ENCODE measurements around the gene KCND3. TPM values are rescaled to one million over a fixed set of nuclear protein-coding genes. Genes with fewer than 3 reads are reported as not detected.

The KCND3 gene
- polyA plus RNA-seq, 1 donor (not counting 4 experiments of a cell fraction or from before 2014, with no cell fraction given) = 0.21 TPM

DNA sequence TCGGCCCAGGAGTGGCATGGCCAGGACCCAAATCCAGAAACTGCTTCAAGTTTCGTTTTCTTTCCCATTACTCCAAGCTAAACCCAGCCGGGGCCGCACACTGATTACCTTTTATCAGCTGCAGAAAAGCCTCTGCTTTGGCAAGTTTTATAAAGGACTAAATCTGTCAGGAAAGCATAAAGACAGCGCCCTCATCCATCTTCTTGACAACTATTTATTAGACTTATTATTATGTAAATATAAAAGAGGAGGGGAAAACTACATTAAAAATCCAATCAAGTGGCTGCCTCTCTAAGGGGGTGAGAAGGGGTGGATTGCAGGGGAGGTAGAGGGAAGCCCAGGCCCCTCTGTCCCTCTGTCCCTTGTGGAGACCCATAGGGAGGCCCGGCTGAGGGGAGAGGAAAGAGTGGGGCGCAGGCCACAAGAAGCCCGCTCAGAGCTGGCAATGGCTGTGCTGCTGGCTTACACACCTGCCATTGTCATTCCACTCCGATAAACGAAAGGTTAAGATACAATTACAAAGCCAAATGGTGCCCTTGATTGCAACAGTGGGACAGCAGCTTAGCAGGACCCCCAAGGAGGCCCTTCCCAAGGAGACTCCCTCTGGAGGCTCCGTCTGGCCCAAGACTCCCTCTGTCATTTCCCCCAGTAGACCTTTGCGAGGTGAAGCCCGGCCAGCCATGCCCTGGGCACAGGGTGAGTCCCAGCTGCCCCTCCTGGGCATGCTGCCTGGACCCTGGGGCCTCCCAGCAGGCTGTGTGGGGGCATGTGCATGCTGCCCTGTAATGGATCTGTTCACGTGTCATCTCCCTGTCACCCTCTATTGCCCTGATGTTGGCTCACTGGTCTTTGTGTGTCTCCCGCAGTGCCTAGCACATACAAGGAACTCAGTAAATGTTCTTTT, 45.4 kb downstream of the KCND3 start:
- Histone ChIP-seq H4K20me1 (ENCODE audit: control insufficient read depth, extremely low read depth, insufficient read depth, low read length) (no peaks in the 10 kb centered on the region), H3K9ac (ENCODE audit: control insufficient read depth, extremely low read depth, insufficient read depth, low read length) (no peak overlapping the region)
- dilution Hi-C loops (cut with MboI; ENCODE audit: extremely low pct_ligation_motif_present, low sequenced_read_pairs) = no loop called here

DNA sequence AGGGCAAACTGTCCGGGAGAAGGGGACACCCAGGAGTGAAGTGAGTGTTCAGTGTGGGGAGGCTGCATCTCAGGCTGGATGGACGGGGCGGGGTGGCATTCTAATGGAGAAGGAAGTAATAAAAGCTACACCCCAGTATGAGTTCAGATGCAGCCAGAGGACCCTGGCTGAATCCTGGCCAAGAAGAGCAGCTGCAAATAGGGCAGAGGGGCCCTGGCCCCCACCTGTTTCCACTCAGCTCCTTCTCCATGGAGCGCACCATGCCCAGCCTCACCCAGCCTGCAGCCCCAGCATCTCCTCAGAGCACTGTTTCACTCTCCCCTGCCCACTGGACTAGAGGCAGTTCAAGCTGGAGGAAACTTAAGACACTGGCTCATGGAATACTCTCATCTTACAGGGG, 46.4 kb downstream of the KCND3 start:
- TF ChIP-seq EZH2 (IDR thresholded peaks at IDR 0.05; ENCODE audit: low read length) = no peak
- TF ChIP-seq, protein P1, sequence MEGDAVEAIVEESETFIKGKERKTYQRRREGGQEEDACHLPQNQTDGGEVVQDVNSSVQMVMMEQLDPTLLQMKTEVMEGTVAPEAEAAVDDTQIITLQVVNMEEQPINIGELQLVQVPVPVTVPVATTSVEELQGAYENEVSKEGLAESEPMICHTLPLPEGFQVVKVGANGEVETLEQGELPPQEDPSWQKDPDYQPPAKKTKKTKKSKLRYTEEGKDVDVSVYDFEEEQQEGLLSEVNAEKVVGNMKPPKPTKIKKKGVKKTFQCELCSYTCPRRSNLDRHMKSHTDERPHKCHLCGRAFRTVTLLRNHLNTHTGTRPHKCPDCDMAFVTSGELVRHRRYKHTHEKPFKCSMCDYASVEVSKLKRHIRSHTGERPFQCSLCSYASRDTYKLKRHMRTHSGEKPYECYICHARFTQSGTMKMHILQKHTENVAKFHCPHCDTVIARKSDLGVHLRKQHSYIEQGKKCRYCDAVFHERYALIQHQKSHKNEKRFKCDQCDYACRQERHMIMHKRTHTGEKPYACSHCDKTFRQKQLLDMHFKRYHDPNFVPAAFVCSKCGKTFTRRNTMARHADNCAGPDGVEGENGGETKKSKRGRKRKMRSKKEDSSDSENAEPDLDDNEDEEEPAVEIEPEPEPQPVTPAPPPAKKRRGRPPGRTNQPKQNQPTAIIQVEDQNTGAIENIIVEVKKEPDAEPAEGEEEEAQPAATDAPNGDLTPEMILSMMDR (optimal IDR thresholded peaks at IDR 0.05 in 1 of 3, IDR thresholded peaks at IDR 0.05 in 1 of 3, conservative IDR thresholded peaks at IDR 0.05 in 1 of 3; ENCODE audit: extremely low read depth in 1 of 3, insufficient read depth in 2 of 3, low read length in 3 of 3) = no peak
- no peaks in the 10 kb centered on the region for H3K27me3 ChIP-seq (ENCODE audit: control insufficient read depth, extremely low read depth, insufficient read depth, low read length)
- dilution Hi-C loops (cut with MboI; ENCODE audit: extremely low pct_ligation_motif_present, low sequenced_read_pairs) = no loop called here
- H4K20me1 ChIP-seq (ENCODE audit: control insufficient read depth, extremely low read depth, insufficient read depth, low read length) = no peaks in the 10 kb centered on the region
- no peak overlapping the region for H2AFZ ChIP-seq (ENCODE audit: control insufficient read depth, low read length)
- FAIRE-seq (no peak), DNase-seq (ENCODE audit: low read depth, low spot score) (no peak)
- H3K4me3 ChIP-seq (ENCODE audit: control insufficient read depth in 2 of 3, extremely low read depth in 1 of 3, insufficient read depth in 2 of 3, low read depth in 1 of 3, low read length in 3 of 3) = no peak overlapping the region
- no peak overlapping the region for H3K4me2 ChIP-seq (ENCODE audit: control insufficient read depth, extremely low read depth, insufficient read depth, low read depth, low read length)
- H3K79me2 ChIP-seq (ENCODE audit: control insufficient read depth, insufficient read depth, low read length) = no peaks in the 10 kb centered on the region
- H3K27ac ChIP-seq (ENCODE audit: control insufficient read depth, insufficient read depth, low read length) = no peak overlapping the region
- no peak overlapping the region for H3K9ac ChIP-seq (ENCODE audit: control insufficient read depth, extremely low read depth, insufficient read depth, low read length)
- H3K4me1 ChIP-seq (ENCODE audit: control insufficient read depth, extremely low read depth, insufficient read depth, low read length) = peaks cover 14% of the 10 kb centered on the region
- no peaks in the 10 kb centered on the region for H3K36me3 ChIP-seq (ENCODE audit: control insufficient read depth in 2 of 2, extremely low read depth in 1 of 2, insufficient read depth in 2 of 2, low read length in 2 of 2)
- H3K9me1 ChIP-seq (ENCODE audit: control insufficient read depth, extremely low read depth, insufficient read depth, low read length) = no peaks in the 10 kb centered on the region
- no peaks in the 10 kb centered on the region for H3K9me3 ChIP-seq (ENCODE audit: control insufficient read depth, low read depth, low read length)

More for the DNA sequence above, 45.4 kb downstream of the KCND3 start:
- H3K36me3 ChIP-seq (ENCODE audit: control insufficient read depth in 2 of 2, extremely low read depth in 1 of 2, insufficient read depth in 2 of 2, low read length in 2 of 2) = no peaks in the 10 kb centered on the region
- H3K27ac ChIP-seq (ENCODE audit: control insufficient read depth, insufficient read depth, low read length) = no peak overlapping the region
- no peaks in the 10 kb centered on the region for H3K9me1 ChIP-seq (ENCODE audit: control insufficient read depth, extremely low read depth, insufficient read depth, low read length)
- FAIRE-seq (no peak), DNase-seq (ENCODE audit: low read depth, low spot score) (no peak)
- H3K4me2 ChIP-seq (ENCODE audit: control insufficient read depth, extremely low read depth, insufficient read depth, low read depth, low read length) = no peak overlapping the region
- peaks cover 17% of the 10 kb centered on the region for H3K4me1 ChIP-seq (ENCODE audit: control insufficient read depth, extremely low read depth, insufficient read depth, low read length)
- H3K4me3 ChIP-seq (ENCODE audit: control insufficient read depth in 2 of 3, extremely low read depth in 1 of 3, insufficient read depth in 2 of 3, low read depth in 1 of 3, low read length in 3 of 3) = no peak overlapping the region
- H2AFZ ChIP-seq (ENCODE audit: control insufficient read depth, low read length) = no peak overlapping the region
- H3K9me3 ChIP-seq (ENCODE audit: control insufficient read depth, low read depth, low read length) = no peaks in the 10 kb centered on the region
- H3K79me2 ChIP-seq (ENCODE audit: control insufficient read depth, insufficient read depth, low read length) = no peaks in the 10 kb centered on the region
- no peak for TF ChIP-seq EZH2 (IDR thresholded peaks at IDR 0.05; ENCODE audit: low read length)
- TF ChIP-seq, protein P1 (optimal IDR thresholded peaks at IDR 0.05 in 1 of 3, IDR thresholded peaks at IDR 0.05 in 1 of 3, conservative IDR thresholded peaks at IDR 0.05 in 1 of 3; ENCODE audit: extremely low read depth in 1 of 3, insufficient read depth in 2 of 3, low read length in 3 of 3) = no peak
- no peaks in the 10 kb centered on the region for H3K27me3 ChIP-seq (ENCODE audit: control insufficient read depth, extremely low read depth, insufficient read depth, low read length)

All from keratinocyte (primary cell).